GF-D8 (cell line): ENCODE measurements around the gene SERGEF.

ENCODE experiments used
- DNase-seq: peaks from one replicate; lab custom pipeline; 2025; lab: John Stamatoyannopoulos, UW

SERGEF gene

DNA sequence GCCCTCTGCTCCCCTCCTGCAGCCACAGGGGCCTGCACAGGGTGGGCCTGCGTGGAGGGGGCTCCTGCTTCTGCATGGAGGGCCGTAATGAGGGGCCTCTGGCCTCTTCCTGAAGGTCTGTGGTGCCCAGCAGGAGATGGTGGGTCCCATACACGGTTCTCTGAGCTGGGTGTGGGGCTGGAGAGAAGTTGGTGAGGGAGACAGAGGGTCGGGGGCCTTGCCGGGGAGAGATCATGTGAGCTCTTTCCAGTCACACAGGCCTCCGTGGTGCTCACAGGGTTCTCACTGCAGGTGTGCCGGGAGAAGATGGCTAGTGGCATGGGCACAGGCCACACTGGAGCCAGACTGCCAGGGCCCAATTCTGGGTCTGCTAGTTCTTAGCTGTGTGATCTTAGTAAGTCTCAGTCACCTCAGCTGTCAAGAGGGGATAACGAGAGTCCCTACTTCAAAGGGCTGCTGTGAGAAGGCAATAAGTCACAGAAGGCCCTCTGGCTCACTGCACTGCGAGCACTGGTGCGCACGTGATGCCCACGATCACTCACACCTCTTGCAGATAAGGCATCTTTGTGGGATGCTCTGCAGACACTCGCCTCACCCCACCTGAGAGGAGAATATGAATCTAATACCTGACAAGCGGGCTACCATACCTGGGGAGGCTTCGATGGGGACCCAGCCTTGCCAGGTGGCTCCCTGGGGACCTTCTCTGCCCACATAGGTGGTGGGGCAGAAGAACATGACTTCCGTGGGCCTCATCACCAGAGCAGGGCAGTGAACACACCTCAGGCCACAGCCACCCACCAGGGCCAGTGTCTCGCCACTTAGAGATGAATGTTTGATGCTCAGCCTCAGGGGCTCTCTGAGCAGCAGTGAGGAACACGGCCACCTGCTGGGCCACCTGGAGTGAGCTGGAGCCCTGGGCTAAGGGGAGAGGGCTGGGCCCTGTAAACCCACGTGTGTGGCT lies 263.8 kb downstream of the SERGEF start:
- no peak for DNase-seq

DNA sequence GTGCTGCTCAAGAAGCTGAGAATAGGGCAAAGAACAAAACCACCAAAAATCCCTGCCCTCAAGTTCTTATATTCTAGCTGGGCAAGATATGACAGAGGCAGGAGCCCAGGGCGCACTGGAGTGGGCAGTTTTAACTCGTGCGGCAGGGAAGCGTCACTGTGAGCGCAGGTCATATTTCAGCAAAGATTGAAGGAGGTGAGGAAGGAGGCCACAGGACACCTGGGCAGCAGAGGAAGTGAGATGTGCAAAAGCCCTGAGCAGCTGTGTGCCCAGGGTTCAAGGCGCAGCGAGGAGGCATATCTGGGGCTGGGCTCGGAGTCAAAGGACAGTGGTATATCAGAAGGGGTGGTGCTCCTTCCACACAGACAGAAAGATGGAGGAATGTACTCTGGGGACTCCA lies 264.8 kb downstream of the SERGEF start:
- DNase-seq: no peak

DNA sequence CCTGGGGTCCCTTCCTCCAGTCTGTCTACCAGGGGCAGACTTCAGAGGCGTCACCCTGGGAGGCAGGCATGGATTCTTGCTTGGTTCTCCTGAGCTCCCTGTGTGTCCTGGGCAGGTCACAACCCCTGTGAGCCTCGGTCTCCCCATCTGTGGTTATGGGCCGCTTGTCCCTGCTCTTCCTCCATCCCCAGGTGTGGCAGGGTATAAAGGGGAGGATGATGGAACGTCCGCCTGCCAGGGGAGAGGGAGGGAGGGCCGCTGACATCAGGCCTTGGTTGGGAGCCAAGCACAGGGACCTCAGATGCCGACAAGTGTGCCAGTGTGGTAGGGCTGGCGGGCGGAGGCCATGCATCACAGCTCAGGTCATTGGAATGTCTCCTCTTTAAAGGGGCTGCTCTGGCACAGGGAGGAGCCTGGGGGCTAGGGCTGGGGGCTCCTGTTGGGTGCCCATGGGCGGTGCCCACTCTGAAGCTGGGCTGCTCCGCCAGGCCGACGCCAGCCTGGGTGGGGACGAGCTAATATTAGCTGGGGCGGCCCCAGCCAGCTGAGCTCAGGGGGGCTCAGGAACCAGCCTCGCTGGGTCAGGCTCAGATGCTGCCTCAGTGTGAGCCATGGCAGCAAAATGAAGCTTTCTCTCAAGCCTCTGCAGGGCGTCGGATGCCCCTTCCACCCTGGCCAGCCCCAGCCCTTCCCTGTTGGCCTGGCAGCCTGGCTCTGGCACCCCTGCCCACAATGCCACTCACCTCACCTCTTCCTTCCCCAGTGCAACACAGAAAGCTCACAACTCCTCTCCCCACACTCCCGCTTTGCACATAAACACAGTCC lies 265.5 kb downstream of the SERGEF start:
- no peak for DNase-seq

DNA sequence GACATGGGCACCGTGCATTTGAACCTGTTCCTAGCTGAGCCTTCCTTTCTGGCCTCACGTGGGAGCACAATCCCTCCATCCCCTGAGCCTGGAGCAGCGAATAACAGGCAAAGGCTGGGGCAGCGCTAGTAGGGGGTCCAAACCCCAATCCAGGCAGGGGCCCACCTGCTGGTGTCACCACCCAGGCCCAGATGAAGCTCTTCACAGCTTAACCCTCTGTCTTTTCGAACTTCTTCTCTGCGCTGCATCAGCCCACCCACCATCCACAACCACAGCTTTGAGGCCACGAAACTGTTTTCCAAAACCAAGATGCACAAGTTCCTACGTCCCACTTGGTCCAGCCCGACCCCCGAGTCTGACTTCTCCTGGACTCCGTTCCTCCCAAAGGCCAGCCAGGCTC lies 266.8 kb downstream of the SERGEF start:
- no peak for DNase-seq

DNA sequence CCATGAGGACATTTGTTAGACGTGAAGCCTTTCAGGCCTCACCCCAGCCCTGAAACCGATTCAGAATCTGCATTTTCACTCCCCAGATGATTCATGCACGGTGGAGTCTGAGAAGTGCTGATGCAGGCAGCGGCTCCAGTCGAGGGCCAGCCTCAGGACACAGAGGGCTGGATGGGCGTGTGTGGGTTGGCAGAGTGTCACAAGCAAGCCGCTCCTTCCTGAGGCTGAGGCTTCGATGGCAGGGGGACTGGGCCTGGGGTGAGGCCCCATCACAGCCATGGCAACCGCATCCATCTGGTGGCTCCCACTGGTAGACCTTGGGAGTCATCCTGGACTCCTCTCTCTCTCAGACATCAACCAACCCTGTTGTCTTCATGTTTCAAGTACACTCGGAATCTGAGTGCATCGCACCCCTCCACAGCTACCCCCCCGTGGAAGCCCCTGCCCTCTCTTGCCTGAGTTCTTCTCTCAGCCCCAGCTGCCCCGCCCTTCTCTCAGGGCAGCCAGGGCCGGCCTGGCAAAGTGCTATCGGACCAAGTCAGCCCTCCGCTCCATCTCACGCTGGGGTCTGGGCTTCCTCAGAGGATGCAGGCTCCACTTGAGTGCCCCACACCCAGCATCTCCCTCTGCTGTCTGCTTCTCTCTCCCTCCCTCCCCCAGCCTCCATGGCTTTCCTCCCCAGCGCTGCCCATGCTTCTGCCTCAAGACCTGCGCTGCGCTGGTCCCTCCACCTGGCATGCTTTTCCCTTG lies 267.6 kb downstream of the SERGEF start:
- no peak for DNase-seq

DNA sequence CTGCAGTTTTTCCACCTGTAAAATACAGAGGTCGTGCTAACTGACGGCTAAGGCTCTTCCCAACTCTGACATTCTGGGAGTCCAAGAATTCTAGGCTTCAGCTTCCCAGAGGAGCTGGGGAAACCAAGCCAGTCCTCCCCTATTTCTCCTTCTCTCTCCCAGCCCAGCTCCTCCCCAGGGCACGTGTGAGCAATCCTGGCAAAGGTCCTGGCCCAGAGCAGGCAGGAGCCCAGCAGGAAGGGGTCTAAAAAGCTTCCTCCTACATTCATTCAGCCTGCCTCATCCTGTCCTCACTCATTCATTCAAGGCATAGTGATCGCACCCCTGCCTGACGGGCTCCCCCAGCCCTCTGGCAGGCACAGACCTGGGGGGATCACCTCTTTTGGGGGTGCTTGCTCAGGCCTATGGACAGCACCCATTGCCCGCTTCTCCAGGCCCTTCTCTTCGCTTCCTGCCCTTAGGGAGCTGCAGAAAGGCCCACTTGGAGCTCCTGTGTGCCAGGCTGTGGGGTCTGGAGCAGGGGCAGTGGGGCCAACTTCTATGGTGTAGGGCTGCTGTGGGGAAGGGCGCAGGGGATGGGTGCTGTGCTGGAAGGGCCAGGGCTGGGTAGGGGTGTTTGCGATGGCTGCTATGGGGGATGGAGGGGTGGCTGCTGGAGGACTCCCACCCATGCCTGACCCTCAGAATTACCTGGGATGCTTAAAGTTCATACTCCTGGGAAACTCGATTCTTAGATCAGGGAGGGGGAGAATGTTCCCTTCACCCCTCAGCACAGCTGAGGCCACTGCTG lies 268.5 kb downstream of the SERGEF start:
- no peak for DNase-seq

DNA sequence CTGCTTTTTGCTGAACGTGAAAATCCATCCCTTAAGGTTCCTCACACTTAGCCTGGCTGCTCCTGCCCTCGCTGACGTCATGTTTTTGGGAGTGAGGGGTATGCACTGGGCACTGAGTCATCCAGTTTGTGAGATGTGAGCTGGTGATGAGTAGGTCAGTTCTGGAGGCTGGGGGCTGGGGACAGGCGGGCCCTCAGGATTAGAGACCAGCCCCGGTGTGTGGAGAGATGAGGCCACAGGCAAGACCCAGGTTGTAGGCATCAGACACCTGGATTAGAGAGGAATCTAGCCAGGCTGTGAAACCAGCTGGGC lies 269.1 kb downstream of the SERGEF start:
- DNase-seq: no peak

DNA sequence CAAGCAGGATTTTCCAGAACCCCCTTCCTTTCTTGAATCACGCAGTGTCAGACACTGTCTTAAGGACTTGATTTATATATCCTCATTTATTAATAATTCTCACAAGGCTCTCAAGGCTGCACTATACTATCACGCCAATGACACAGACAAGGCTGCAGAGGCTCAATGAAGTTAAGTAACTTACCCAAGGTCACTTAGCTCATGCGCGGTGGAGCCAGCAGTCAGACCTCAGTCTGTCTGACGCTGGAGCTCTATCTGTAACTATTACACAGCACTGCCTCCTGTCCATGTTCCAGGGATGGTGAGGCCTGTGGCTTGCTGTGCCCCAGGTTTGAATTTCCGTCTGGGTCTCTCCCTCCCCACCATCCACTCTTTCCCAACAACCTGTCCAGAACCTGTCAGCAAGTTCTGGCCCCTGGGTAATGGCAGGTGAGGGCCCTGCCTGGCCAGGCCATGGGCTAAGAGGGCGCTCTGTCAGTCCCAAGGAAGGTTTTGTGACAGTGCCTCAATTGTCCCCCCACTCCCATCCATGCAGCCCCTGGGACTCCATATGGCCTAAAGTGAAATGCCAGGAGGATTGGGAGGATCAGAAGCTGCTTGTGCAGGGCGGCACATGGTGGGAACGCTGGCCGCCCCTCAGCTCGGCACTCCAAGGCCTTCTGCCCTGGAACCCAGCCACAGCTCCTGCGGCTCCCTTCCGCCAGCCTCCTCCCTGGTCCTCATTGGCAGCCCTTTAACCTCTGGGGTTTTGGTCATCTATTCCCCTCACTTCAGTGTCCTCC lies 269.6 kb downstream of the SERGEF start:
- DNase-seq: no peak

DNA sequence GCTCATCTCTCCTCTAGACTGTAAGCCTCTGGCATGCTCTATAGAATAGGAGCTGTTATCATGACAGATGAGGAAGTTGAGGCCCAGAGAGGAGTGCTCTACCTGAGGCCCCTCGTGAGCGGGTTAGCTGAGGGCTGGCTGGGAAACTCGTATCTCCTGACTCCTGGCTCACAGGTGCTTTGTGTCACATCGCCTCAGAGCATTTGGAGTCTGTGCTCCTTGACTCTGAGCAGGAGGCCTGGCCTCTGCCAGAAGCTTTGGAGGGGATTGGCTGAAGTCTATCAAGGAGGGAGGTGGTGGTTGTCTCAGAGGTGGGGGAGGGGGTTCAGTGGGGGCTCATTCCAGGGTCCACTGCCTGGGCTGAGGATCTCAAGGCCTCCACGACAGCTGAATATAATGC lies 270.8 kb downstream of the SERGEF start:
- no peak for DNase-seq

DNA sequence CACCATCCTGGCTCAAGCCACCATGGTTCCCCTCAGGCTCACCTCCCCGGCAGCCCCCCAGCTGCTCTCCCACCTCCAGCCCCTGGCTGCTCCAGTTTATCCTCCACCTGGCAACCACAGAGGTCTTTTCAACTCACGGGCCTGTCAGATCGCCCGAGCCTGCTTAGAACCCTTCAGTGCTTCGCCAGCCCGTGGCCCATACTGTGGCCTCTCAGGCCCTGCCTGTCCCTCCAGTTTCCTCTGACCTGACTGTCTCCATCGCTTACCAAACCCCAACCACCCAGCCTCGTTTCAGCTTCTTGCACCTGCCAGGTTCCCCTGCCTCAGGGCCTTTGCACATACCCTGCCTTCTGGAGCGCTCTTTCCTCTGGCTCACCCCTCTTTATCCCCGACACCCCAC lies 271.4 kb downstream of the SERGEF start:
- no peak for DNase-seq

DNA sequence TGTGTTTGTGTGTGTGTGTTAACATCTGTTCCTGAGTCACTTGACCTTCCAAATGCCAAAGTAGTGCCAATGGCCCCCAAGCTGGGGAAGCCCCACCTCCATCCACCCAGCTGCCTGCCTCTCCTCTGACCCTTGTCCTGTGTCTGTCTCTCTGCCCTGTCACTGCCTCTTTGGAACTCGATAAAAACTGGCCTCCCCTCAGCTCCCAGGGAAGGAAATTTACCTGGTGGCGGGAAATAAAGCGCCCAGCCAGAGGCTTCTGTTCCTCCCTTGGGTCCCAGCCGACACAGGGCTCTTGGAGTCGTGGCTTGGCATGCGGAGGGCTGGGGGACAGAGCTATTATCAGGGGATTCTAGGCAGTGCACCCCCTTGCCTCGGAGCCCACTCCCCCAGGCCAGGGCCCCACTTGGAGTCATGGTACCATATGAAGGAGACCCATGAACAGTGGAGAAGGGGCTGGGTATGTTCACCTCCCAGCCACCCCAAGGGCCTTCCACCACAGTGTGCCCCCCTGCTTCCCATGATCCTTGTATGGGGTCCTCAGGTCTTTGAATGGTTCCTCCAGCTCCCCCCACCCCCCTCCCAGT lies 272.1 kb downstream of the SERGEF start:
- DNase-seq: no peak

DNA sequence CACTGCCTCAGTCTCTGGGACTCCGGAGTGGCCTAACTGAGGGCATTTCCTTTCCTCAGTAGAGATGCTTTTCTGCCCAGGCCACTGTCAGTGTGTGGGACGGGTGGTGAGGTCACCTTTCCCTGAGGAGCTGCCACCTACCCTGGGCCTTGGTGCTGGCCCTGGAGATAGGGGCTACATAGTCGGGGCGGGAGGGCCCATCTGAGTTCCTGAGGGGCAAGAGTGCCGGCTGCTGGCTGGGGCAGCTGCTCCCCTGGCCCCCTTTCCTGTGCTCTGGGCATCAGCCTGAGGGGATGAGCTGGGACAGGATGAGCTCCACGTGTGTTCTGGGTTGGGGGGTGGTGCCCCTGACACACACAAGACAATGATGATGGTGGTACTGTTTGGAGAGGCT lies 272.9 kb downstream of the SERGEF start:
- no peak for DNase-seq

DNA sequence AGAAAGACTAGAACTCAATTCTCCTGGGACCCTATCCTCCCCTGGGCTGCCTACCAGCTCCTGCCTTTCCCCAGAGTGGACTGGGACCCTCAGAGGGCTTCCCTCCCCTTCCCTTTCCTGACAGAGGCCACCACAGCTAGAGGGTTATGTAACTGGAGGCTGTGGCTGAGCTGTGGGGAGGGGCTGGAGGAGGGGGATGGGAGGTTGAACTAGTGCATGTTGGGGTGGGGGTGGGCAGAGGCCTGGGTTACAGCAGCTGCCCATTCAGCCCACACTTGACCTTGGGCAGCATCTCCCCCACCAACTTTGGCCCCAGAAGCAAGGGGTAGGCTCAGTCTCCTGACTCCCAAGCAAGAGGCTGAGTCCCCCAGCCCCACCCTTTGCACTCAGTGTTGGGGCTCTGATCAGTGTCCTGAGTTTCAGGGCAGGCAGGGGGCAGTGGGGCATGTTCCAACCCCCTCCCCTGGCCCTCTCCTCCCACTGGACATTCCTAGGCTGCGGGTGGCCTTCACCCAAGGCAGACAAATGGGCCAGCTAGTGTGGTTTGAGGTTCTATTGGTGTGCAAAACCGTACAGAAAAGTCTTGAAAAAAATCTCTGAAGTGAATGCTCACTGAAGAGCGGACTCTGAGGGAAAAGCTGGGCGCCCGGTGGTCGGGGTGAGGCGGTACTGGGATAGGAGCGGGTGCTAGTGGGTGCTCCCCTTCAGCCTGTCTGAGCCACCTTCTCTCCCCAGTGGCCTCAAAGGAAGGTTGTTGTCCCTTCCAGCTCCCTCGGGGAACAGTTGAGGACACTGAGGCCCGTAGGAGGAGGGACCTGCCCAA lies 274.5 kb downstream of the SERGEF start:
- no peak for DNase-seq
